Heart left ventricle (tissue), 13 donors: Measurements from ENCODE around the gene SORBS2.

Experiments
- POLR2A ChIP-seq, 2 donors: fragments of 450-650 bp; IDR thresholded peaks; one replicate each; pipeline ENCODE4 v1.6.1; 2017; ENCODE audit warnings: antibody characterized with exemption in 2 of 2, mild to moderate bottlenecking in 2 of 2, moderate library complexity in 2 of 2
- TF ChIP-seq, protein P1 (sequence below), 12 donors: fragments of 200-600 bp; sonication (generic) in 4 of 12; IDR thresholded peaks; one replicate each; pipeline versions ENCODE4 v1.5.0 to v1.8.0; 2018 to 2022; ENCODE audit warnings: antibody characterized with exemption in 12 of 12, mild to moderate bottlenecking in 5 of 12
- donor health status: ischemic (EF 13 %, LVEDD 7.1; RV severe dilation, severe dysfunction).
- donor health status: DM: no; HTN: yes; CAD: no.
- donor health status: DM: no; HTN: no; CAD: no.
- donor health status: ischemic (EF 25% LVEDD 6.9; RV normal size, moderate dysfunction).
- donor health status: ischemic (EF 25% LVEDD 5.7; RV mildly dilated, moderate dysfunction).
- donor health status: ischemic (EF 35%, LVEDD 5.7; RV mildly dilated, moderate dysfunction).
- donor health status: nonischemic (EF 11% LVEDD 7.7; RV severe dilation, severe dysfunction).
- donor health status: DM: yes; HTN: yes; CAD: no.
- donor health status: PGD.
- donor health status: ischemic (EF 29% LVEDD 5.4; RV normal size, mild dysfunction).
- donor health status: nonischemic (EF 23%, LVEDD 6.1; RV moderate dilation, normal function).

DNA sequence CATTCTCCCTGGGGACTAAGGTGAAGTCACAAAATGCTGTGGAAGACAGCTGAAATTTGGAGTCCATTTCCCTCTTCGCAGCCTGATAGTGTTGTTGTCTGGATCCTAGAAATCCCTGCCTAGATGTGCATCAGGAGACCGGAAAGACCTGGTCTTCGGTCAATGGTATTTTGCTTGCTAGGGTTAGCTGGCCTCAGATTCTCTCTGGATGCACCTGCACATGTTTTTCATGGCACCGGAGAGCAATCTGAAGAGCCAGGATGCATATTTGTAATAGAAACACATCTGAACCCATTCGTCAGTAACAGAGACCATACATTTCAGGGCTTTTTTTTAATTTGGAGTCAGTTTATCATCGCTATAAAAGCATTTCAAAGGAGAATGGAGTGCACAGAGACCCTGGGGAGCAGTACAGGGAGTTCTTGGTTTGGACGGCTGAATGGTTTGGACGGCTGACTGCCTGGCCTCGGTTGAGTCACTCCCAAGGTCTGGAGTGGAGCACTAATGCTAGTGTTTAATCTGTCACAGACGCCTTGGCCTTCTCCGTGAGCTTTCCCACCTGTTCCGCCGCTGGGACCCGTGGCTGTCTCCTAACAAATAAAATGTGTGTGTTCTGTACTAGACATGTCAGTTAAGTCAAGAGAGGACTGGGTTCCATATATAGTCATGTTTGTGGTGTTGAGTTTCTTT lies 269.2 kb downstream of the SORBS2 start:
- TF ChIP-seq, protein P1, sequence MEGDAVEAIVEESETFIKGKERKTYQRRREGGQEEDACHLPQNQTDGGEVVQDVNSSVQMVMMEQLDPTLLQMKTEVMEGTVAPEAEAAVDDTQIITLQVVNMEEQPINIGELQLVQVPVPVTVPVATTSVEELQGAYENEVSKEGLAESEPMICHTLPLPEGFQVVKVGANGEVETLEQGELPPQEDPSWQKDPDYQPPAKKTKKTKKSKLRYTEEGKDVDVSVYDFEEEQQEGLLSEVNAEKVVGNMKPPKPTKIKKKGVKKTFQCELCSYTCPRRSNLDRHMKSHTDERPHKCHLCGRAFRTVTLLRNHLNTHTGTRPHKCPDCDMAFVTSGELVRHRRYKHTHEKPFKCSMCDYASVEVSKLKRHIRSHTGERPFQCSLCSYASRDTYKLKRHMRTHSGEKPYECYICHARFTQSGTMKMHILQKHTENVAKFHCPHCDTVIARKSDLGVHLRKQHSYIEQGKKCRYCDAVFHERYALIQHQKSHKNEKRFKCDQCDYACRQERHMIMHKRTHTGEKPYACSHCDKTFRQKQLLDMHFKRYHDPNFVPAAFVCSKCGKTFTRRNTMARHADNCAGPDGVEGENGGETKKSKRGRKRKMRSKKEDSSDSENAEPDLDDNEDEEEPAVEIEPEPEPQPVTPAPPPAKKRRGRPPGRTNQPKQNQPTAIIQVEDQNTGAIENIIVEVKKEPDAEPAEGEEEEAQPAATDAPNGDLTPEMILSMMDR (IDR thresholded peaks at IDR 0.05), result no peak
- TF ChIP-seq POLR2A (IDR thresholded peaks at IDR 0.05), result no peak
